Measurements from ENCODE around the gene ZDHHC14.

- TF ChIP-seq CTCF (conservative IDR thresholded peaks at IDR 0.05; ENCODE audit: low read depth, low read length) (no peak), EZH2 (IDR thresholded peaks at IDR 0.05; ENCODE audit: borderline replicate concordance, low read depth, low read length, poor library complexity, severe bottlenecking) (no peak)
These were observed 312.9 kb downstream of the ZDHHC14 start for GRCh38 chr6:157693867-157694266.

All from A673 (cell line).